IPS-NIHi7 (cell line): ENCODE data around the gene KCNQ1.

Source experiments
- DNase-seq: peaks from one replicate; pipeline ENCODE4 v3.0.0; 2012; ENCODE audit warnings: mixed read lengths; ENCODE audit errors: extremely low spot score

The KCNQ1 gene

GRCh38 chr11:2663915-2664314 is 219.1 kb downstream of the KCNQ1 start:
- DNase-seq = no peak

- no peak for DNase-seq
Observed at GRCh38 chr11:2664376-2664775, 219.6 kb downstream of the KCNQ1 start.

GRCh38 chr11:2664791-2665525 is 220.2 kb downstream of the KCNQ1 start:
- no peak for DNase-seq

GRCh38 chr11:2665526-2666400 is 221.0 kb downstream of the KCNQ1 start:
- no peak for DNase-seq

GRCh38 chr11:2666401-2666741 is 221.6 kb downstream of the KCNQ1 start:
- no peak for DNase-seq

- DNase-seq = no peak
Observed at GRCh38 chr11:2666828-2667570, 222.2 kb downstream of the KCNQ1 start.

- DNase-seq = no peak
Observed at GRCh38 chr11:2667940-2668339, 223.1 kb downstream of the KCNQ1 start.

- no peak for DNase-seq
Observed at GRCh38 chr11:2668876-2669275, 224.1 kb downstream of the KCNQ1 start.

GRCh38 chr11:2669634-2670469 is 225.0 kb downstream of the KCNQ1 start:
- DNase-seq = no peak

GRCh38 chr11:2670541-2671100 is 225.8 kb downstream of the KCNQ1 start:
- DNase-seq = no peak

- DNase-seq = no peak
Observed at GRCh38 chr11:2671748-2672147, 226.9 kb downstream of the KCNQ1 start.

- DNase-seq = no peak
Observed at GRCh38 chr11:2672553-2673249, 227.9 kb downstream of the KCNQ1 start.

GRCh38 chr11:2673250-2673610 is 228.4 kb downstream of the KCNQ1 start:
- DNase-seq = no peak

- no peak for DNase-seq
Observed at GRCh38 chr11:2673871-2674471, 229.2 kb downstream of the KCNQ1 start.

GRCh38 chr11:2674658-2675131 is 229.9 kb downstream of the KCNQ1 start:
- no peak for DNase-seq

GRCh38 chr11:2675540-2675939 is 230.7 kb downstream of the KCNQ1 start:
- no peak for DNase-seq

- no peak for DNase-seq
Observed at GRCh38 chr11:2677127-2677526, 232.3 kb downstream of the KCNQ1 start.

- DNase-seq = no peak
Observed at GRCh38 chr11:2678396-2678795, 233.6 kb downstream of the KCNQ1 start.

GRCh38 chr11:2679011-2679676 is 234.3 kb downstream of the KCNQ1 start:
- DNase-seq = no peak
